Activated CD4-positive, alpha-beta T cell treated with anti-CD3 and anti-CD28 coated beads, Interleukin-2, amount 10 ng/mL, durations not matched to agents 7 days and 5 days (primary cell): ENCODE data around the gene AURKAIP1. TPM values are rescaled to one million over a fixed set of nuclear protein-coding genes. Genes with fewer than 3 reads are reported as not detected.

ENCODE experiments used
- CTCF ChIA-PET: fragments of 350-600 bp; sonication (Branson Sonifier 250); formaldehyde crosslinking; loops from one replicate; lab custom pipeline; 2021; ENCODE audit warnings: antibody characterized with exemption; lab: Charles Lee
- POLR2A ChIA-PET: fragments of 350-600 bp; sonication (Branson Sonifier 250); formaldehyde crosslinking; loops from one replicate; lab custom pipeline; 2021; ENCODE audit warnings: antibody characterized with exemption; lab: Charles Lee
- DNase-seq: peaks from one replicate; pipeline ENCODE4 v3.0.0-alpha.2; 2020
- H3K27ac Mint-ChIP-seq: one replicate; pipeline ENCODE4 v1.8.0; 2021; ENCODE audit warnings: mild to moderate bottlenecking, moderate library complexity, mixed read lengths
- H3K27me3 Mint-ChIP-seq: one replicate; pipeline ENCODE4 v1.8.0; 2021; ENCODE audit warnings: mixed read lengths
- H3K36me3 Mint-ChIP-seq: one replicate; pipeline ENCODE4 v1.8.0; 2021; ENCODE audit warnings: low read depth, mixed read lengths
- H3K4me1 Mint-ChIP-seq: one replicate; pipeline ENCODE4 v1.8.0; 2021; ENCODE audit warnings: mixed read lengths
- H3K4me3 Mint-ChIP-seq: one replicate; pipeline ENCODE4 v1.8.0; 2021; ENCODE audit warnings: mild to moderate bottlenecking, moderate library complexity, mixed read lengths
- H3K9me3 Mint-ChIP-seq: one replicate; pipeline ENCODE4 v1.8.0; 2021; ENCODE audit warnings: mixed read lengths
- total RNA-seq, 2 experiments: library from RNA; stranded (reverse); gene quantifications; one replicate each; pipeline ENCODE4 v1.2.3, GENCODE V29; 2021

AURKAIP1 gene
- total RNA-seq, 2 experiments from 2014 or later: 101 to 125 TPM

GRCh38 chr1:1361233-1361981, 13.6 kb downstream of the AURKAIP1 start:
- CTCF ChIA-PET: no interaction called here
- H3K4me3 Mint-ChIP-seq: no peak overlapping the region

GRCh38 chr1:1360506-1361169, 14.4 kb downstream of the AURKAIP1 start:
- Mint-ChIP-seq H3K4me1 (peaks cover 22% of the 10 kb centered on the region), H3K36me3 (no peaks in the 10 kb centered on the region), H3K27ac (no peak overlapping the region), H3K9me3 (peaks cover 2% of the 10 kb centered on the region), H3K4me3 (no peak overlapping the region), H3K27me3 (peaks cover 12% of the 10 kb centered on the region)
- DNase-seq: no peak
- ChIA-PET POLR2A (no interaction called here), CTCF (no interaction called here)

More at GRCh38 chr1:1361233-1361981, 13.6 kb downstream of the AURKAIP1 start:
- Mint-ChIP-seq H3K36me3 (no peaks in the 10 kb centered on the region), H3K27me3 (peaks cover 12% of the 10 kb centered on the region), H3K27ac (no peak overlapping the region), H3K9me3 (peaks cover 2% of the 10 kb centered on the region), H3K4me1 (peaks cover 22% of the 10 kb centered on the region)
- no peak for DNase-seq
- POLR2A ChIA-PET: no interaction called here

- peaks cover 2% of the 10 kb centered on the region for H3K9me3 Mint-ChIP-seq
- peaks cover 22% of the 10 kb centered on the region for H3K4me1 Mint-ChIP-seq
- DNase-seq: no peak
- H3K27me3 Mint-ChIP-seq: peaks cover 12% of the 10 kb centered on the region
- H3K36me3 Mint-ChIP-seq: no peaks in the 10 kb centered on the region
- peak overlapping the region; percentile 74 for H3K27ac Mint-ChIP-seq
- ChIA-PET CTCF (no interaction called here), POLR2A (no interaction called here)
- no peak overlapping the region for H3K4me3 Mint-ChIP-seq
Observed at GRCh38 chr1:1359664-1360468, 15.1 kb downstream of the AURKAIP1 start.

- H3K27ac Mint-ChIP-seq: peak overlapping the region; percentile 74
- ChIA-PET CTCF (no interaction called here), POLR2A (no interaction called here)
- H3K4me1 Mint-ChIP-seq: peaks cover 23% of the 10 kb centered on the region
- peaks cover 12% of the 10 kb centered on the region for H3K27me3 Mint-ChIP-seq
- H3K4me3 Mint-ChIP-seq: peak overlapping the region; percentile 10
- peak; percentile 49 for DNase-seq
- peaks cover 2% of the 10 kb centered on the region for H3K9me3 Mint-ChIP-seq
- H3K36me3 Mint-ChIP-seq: no peaks in the 10 kb centered on the region
Observed at GRCh38 chr1:1359308-1359663, 15.7 kb downstream of the AURKAIP1 start.

GRCh38 chr1:1358433-1359271, 16.4 kb downstream of the AURKAIP1 start, which contains the start of gene MXRA8:
Gene MXRA8, minus strand, starts transcription at chr1:1358555. Its CDS starts 51 bp downstream, at chr1:1358504.
- no peak for DNase-seq
- Mint-ChIP-seq H3K4me3 (peak within 1 kb of the TSS; percentile 10), H3K4me1 (peaks cover 27% of the 10 kb centered on the region), H3K9me3 (peaks cover 2% of the 10 kb centered on the region), H3K36me3 (no peaks in the 10 kb centered on the region), H3K27me3 (peaks cover 18% of the 10 kb centered on the region), H3K27ac (peak within 1 kb of the TSS; percentile 74)
- CTCF ChIA-PET: no interaction called here
- POLR2A ChIA-PET: no interaction called here

- H3K4me3 Mint-ChIP-seq: no peak overlapping the region
- POLR2A ChIA-PET: no interaction called here
- CTCF ChIA-PET: no interaction called here
- no peak for DNase-seq
- H3K9me3 Mint-ChIP-seq: peaks cover 2% of the 10 kb centered on the region
- H3K4me1 Mint-ChIP-seq: peaks cover 30% of the 10 kb centered on the region
- no peaks in the 10 kb centered on the region for H3K36me3 Mint-ChIP-seq
- peak overlapping the region; percentile 36 for H3K27ac Mint-ChIP-seq
- peaks cover 21% of the 10 kb centered on the region for H3K27me3 Mint-ChIP-seq
Observed at GRCh38 chr1:1357871-1358432, 17.1 kb downstream of the AURKAIP1 start.

- ChIA-PET CTCF (no interaction called here), POLR2A (no interaction called here)
- Mint-ChIP-seq H3K9me3 (peaks cover 2% of the 10 kb centered on the region), H3K27ac (no peak overlapping the region), H3K36me3 (no peaks in the 10 kb centered on the region), H3K4me1 (peaks cover 35% of the 10 kb centered on the region), H3K27me3 (peaks cover 27% of the 10 kb centered on the region), H3K4me3 (no peak overlapping the region)
- DNase-seq: no peak
Observed at GRCh38 chr1:1356796-1357401, 18.1 kb downstream of the AURKAIP1 start.

GRCh38 chr1:1356166-1356795, 18.7 kb downstream of the AURKAIP1 start:
- Mint-ChIP-seq H3K9me3 (peaks cover 2% of the 10 kb centered on the region), H3K27ac (no peak overlapping the region), H3K27me3 (peaks cover 27% of the 10 kb centered on the region), H3K36me3 (no peaks in the 10 kb centered on the region), H3K4me3 (no peak overlapping the region), H3K4me1 (peaks cover 34% of the 10 kb centered on the region)
- ChIA-PET CTCF (no interaction called here), POLR2A (no interaction called here)
- no peak for DNase-seq

GRCh38 chr1:1355416-1355815, 19.6 kb downstream of the AURKAIP1 start:
- H3K27ac Mint-ChIP-seq: no peak overlapping the region
- peaks cover 22% of the 10 kb centered on the region for H3K27me3 Mint-ChIP-seq
- no peak for DNase-seq
- CTCF ChIA-PET: interaction anchor here (1.0 kb wide), 1 partner anchor 16 kb away, joined by 4 read pairs; no protein-coding TSS in a partner anchor
- POLR2A ChIA-PET: no interaction called here
- peaks cover 29% of the 10 kb centered on the region for H3K4me1 Mint-ChIP-seq
- H3K36me3 Mint-ChIP-seq: no peaks in the 10 kb centered on the region
- H3K4me3 Mint-ChIP-seq: no peak overlapping the region
- no peaks in the 10 kb centered on the region for H3K9me3 Mint-ChIP-seq

GRCh38 chr1:1354271-1355247, 20.4 kb downstream of the AURKAIP1 start:
- ChIA-PET CTCF (interaction anchor here (1.0 kb wide), 1 partner anchor 16 kb away, joined by 4 read pairs; no protein-coding TSS in a partner anchor), POLR2A (no interaction called here)
- Mint-ChIP-seq H3K4me1 (peaks cover 27% of the 10 kb centered on the region), H3K9me3 (no peaks in the 10 kb centered on the region), H3K4me3 (no peak overlapping the region), H3K27me3 (peaks cover 22% of the 10 kb centered on the region), H3K27ac (no peak overlapping the region), H3K36me3 (no peaks in the 10 kb centered on the region)
- no peak for DNase-seq
